Globus pallidus (tissue), 1 donor: Measurements from ENCODE around the gene PTPRD.
A peak's percentile ranks its signal among the peaks of the same experiment; 100 is the strongest.

Source experiments
- DNase-seq: peaks from one replicate; pipeline ENCODE4 v3.0.0-alpha.2; 2015; ENCODE audit warnings: low spot score

The PTPRD gene

GRCh38 chr9:8679371-8679822 is 1933.4 kb downstream of the PTPRD start:
- DNase-seq, result peak; percentile 81

- no peak for DNase-seq
Measured at GRCh38 chr9:8677741-8678140, 1935.1 kb downstream of the PTPRD start.

- DNase-seq, result no peak
Measured at GRCh38 chr9:8674536-8674935, 1938.3 kb downstream of the PTPRD start.

- DNase-seq, result no peak
Measured at GRCh38 chr9:8673830-8674229, 1939.0 kb downstream of the PTPRD start.

- no peak for DNase-seq
Measured at GRCh38 chr9:8670751-8671150, 1942.1 kb downstream of the PTPRD start.

- no peak for DNase-seq
Measured at GRCh38 chr9:8668751-8669150, 1944.1 kb downstream of the PTPRD start.

GRCh38 chr9:8668231-8668630 is 1944.6 kb downstream of the PTPRD start:
- DNase-seq, result no peak

- DNase-seq, result no peak
Measured at GRCh38 chr9:8666060-8666459, 1946.7 kb downstream of the PTPRD start.

- peak; percentile 60 for DNase-seq
Measured at GRCh38 chr9:8660383-8660782, 1952.4 kb downstream of the PTPRD start.

GRCh38 chr9:8659108-8659507 is 1953.7 kb downstream of the PTPRD start:
- DNase-seq, result no peak

GRCh38 chr9:8655071-8655470 is 1957.7 kb downstream of the PTPRD start:
- no peak for DNase-seq

GRCh38 chr9:8653855-8654254 is 1958.9 kb downstream of the PTPRD start:
- no peak for DNase-seq

GRCh38 chr9:8653111-8653510 is 1959.7 kb downstream of the PTPRD start:
- no peak for DNase-seq

GRCh38 chr9:8652255-8652654 is 1960.5 kb downstream of the PTPRD start:
- DNase-seq, result no peak

- peak; percentile 52 for DNase-seq
Measured at GRCh38 chr9:8651846-8652215, 1961.0 kb downstream of the PTPRD start.

GRCh38 chr9:8651070-8651845 is 1961.5 kb downstream of the PTPRD start:
- no peak for DNase-seq

- no peak for DNase-seq
Measured at GRCh38 chr9:8649807-8650206, 1963.0 kb downstream of the PTPRD start.

GRCh38 chr9:8649160-8649559 is 1963.6 kb downstream of the PTPRD start:
- DNase-seq, result no peak

- DNase-seq, result no peak
Measured at GRCh38 chr9:8648271-8648845, 1964.4 kb downstream of the PTPRD start.

- no peak for DNase-seq
Measured at GRCh38 chr9:8647824-8648223, 1965.0 kb downstream of the PTPRD start.

- no peak for DNase-seq
Measured at GRCh38 chr9:8644571-8644970, 1968.2 kb downstream of the PTPRD start.

- DNase-seq, result no peak
Measured at GRCh38 chr9:8643896-8644295, 1968.9 kb downstream of the PTPRD start.

GRCh38 chr9:8643464-8643863 is 1969.3 kb downstream of the PTPRD start:
- DNase-seq, result no peak

- DNase-seq, result no peak
Measured at GRCh38 chr9:8640761-8641160, 1972.0 kb downstream of the PTPRD start.
